Measurements from ENCODE around the gene FBXL19.

DNA sequence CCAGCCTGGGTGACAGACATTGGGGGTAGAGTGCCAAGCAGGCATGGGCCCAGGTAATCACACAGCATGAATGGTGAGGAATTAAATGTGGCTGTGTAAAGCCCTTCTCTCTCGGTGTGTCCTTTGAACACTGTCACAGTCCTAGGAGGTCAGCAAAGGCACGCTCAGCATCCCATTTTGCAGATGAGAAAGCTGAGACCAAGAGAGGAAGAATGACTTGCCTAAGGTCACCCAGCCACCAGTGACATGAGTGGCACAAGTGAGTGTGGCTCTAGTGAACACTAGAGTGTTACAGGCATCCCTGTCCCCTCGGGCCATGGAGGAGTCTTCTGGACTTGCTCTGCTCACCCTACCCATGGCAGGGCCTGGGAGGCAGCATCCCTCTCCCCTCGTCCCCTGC lies 16.3 kb upstream of the FBXL19 start:
- TF ChIP-seq, protein P1, sequence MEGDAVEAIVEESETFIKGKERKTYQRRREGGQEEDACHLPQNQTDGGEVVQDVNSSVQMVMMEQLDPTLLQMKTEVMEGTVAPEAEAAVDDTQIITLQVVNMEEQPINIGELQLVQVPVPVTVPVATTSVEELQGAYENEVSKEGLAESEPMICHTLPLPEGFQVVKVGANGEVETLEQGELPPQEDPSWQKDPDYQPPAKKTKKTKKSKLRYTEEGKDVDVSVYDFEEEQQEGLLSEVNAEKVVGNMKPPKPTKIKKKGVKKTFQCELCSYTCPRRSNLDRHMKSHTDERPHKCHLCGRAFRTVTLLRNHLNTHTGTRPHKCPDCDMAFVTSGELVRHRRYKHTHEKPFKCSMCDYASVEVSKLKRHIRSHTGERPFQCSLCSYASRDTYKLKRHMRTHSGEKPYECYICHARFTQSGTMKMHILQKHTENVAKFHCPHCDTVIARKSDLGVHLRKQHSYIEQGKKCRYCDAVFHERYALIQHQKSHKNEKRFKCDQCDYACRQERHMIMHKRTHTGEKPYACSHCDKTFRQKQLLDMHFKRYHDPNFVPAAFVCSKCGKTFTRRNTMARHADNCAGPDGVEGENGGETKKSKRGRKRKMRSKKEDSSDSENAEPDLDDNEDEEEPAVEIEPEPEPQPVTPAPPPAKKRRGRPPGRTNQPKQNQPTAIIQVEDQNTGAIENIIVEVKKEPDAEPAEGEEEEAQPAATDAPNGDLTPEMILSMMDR (conservative IDR thresholded peaks at IDR 0.05), result no peak
- TF ChIP-seq ZFX (IDR thresholded peaks at IDR 0.05), result no peak
